Colonic mucosa (tissue), 4 donors: ENCODE data around the gene FBXO44. TPM values are rescaled to one million over a fixed set of nuclear protein-coding genes. Genes with fewer than 3 reads are reported as not detected.

ENCODE experiments used
- DNase-seq: peaks from one replicate; pipeline ENCODE4 v3.0.0-alpha.2; 2020
- H3K27ac ChIP-seq: fragments of 200-600 bp; one replicate; pipeline ENCODE4 v1.8.0; 2021
- H3K27me3 ChIP-seq: fragments of 200-600 bp; one replicate; pipeline ENCODE4 v1.8.0; 2021
- H3K36me3 ChIP-seq: fragments of 200-600 bp; one replicate; pipeline ENCODE4 v1.8.0; 2021
- H3K4me1 ChIP-seq: fragments of 200-600 bp; one replicate; pipeline ENCODE4 v1.8.0; 2021; ENCODE audit warnings: mild to moderate bottlenecking
- H3K4me3 ChIP-seq: fragments of 200-600 bp; one replicate; pipeline ENCODE4 v1.8.0; 2021
- H3K9ac ChIP-seq, 2 donors: one replicate each; pipeline ENCODE4 v1.7.0; 2013; ENCODE audit warnings: control low read depth in 2 of 2, low read depth in 2 of 2, low read length in 2 of 2
- H3K9me3 ChIP-seq: fragments of 200-600 bp; one replicate; pipeline ENCODE4 v1.8.0; 2021
- CTCF ChIP-seq: fragments of 200-600 bp; IDR thresholded peaks from one replicate; pipeline ENCODE4 v1.8.0; 2022; ENCODE audit warnings: antibody characterized with exemption, mild to moderate bottlenecking
- intact Hi-C: fragments of 100-400 bp; cut with DNase I; formaldehyde crosslinking; loops from one replicate; pipeline ENCODE4 v1.14.1; 2022
- total RNA-seq, 2 donors: library from RNA; stranded (reverse); fragmentation: NEBNext Ultra II Directional in 1 of 2; extraction: Animal tissue kit (Norgen Biotek cat#: 25700) in 1 of 2; gene quantifications; one replicate each; pipeline ENCODE4 v1.2.1, GENCODE V29; 2021
- donor health status: healthy.
- donor health status: DM: no; HTN: no; CAD: no.
- donor health status: DM: no; HTN: no; CAD: no.

The FBXO44 gene
- total RNA-seq, 2 donors from 2014 or later = 5.3 to 7.5 TPM

- Histone ChIP-seq H3K9me3 (no peaks in the 10 kb centered on the region), H3K36me3 (no peaks in the 10 kb centered on the region), H3K27ac (no peak overlapping the region), H3K4me1 (no peaks in the 10 kb centered on the region), H3K4me3 (no peak overlapping the region), H3K27me3 (no peaks in the 10 kb centered on the region), H3K9ac (no peak overlapping the region)
- DNase-seq = no peak
- TF ChIP-seq CTCF = no peak
- intact Hi-C loops = no loop called here
Measured at GRCh38 chr1:11613347-11613746, 41.3 kb upstream of the FBXO44 start.

GRCh38 chr1:11615090-11615489 is 39.6 kb upstream of the FBXO44 start:
- no peaks in the 10 kb centered on the region for H3K9me3 ChIP-seq
- no peaks in the 10 kb centered on the region for H3K36me3 ChIP-seq
- H3K4me1 ChIP-seq = no peaks in the 10 kb centered on the region
- intact Hi-C loops = no loop called here
- no peak overlapping the region for H3K9ac ChIP-seq
- no peaks in the 10 kb centered on the region for H3K27me3 ChIP-seq
- DNase-seq = no peak
- no peak overlapping the region for H3K4me3 ChIP-seq
- TF ChIP-seq CTCF = no peak
- H3K27ac ChIP-seq = no peak overlapping the region

- Histone ChIP-seq H3K27me3 (no peaks in the 10 kb centered on the region), H3K9me3 (no peaks in the 10 kb centered on the region), H3K4me1 (no peaks in the 10 kb centered on the region), H3K4me3 (no peak overlapping the region), H3K9ac (no peak overlapping the region), H3K36me3 (no peaks in the 10 kb centered on the region), H3K27ac (no peak overlapping the region)
- intact Hi-C loops = no loop called here
- no peak for TF ChIP-seq CTCF
- no peak for DNase-seq
Measured at GRCh38 chr1:11616766-11617165, 37.9 kb upstream of the FBXO44 start.

- Histone ChIP-seq H3K36me3 (no peaks in the 10 kb centered on the region), H3K27ac (no peak overlapping the region), H3K4me1 (no peaks in the 10 kb centered on the region), H3K9me3 (no peaks in the 10 kb centered on the region), H3K4me3 (no peak overlapping the region), H3K9ac (no peak overlapping the region), H3K27me3 (no peaks in the 10 kb centered on the region)
- intact Hi-C loops = no loop called here
- no peak for TF ChIP-seq CTCF
- DNase-seq = no peak
Measured at GRCh38 chr1:11617314-11617713, 37.4 kb upstream of the FBXO44 start.

- H3K4me3 ChIP-seq = no peak overlapping the region
- H3K9me3 ChIP-seq = no peaks in the 10 kb centered on the region
- no peak for DNase-seq
- H3K27ac ChIP-seq = no peak overlapping the region
- no peak overlapping the region for H3K9ac ChIP-seq
- H3K27me3 ChIP-seq = no peaks in the 10 kb centered on the region
- no peaks in the 10 kb centered on the region for H3K4me1 ChIP-seq
- no peaks in the 10 kb centered on the region for H3K36me3 ChIP-seq
- intact Hi-C loops = no loop called here
- no peak for TF ChIP-seq CTCF
Measured at GRCh38 chr1:11617741-11618140, 36.9 kb upstream of the FBXO44 start.

- no peak for TF ChIP-seq CTCF
- Histone ChIP-seq H3K27me3 (no peaks in the 10 kb centered on the region), H3K4me1 (no peaks in the 10 kb centered on the region), H3K9me3 (no peaks in the 10 kb centered on the region), H3K4me3 (no peak overlapping the region), H3K9ac (no peak overlapping the region), H3K36me3 (no peaks in the 10 kb centered on the region), H3K27ac (no peak overlapping the region)
- intact Hi-C loops = no loop called here
- DNase-seq = no peak
Measured at GRCh38 chr1:11620405-11620804, 34.3 kb upstream of the FBXO44 start.
